ENCODE results near the gene PDILT. TPM values are rescaled to one million over a fixed set of nuclear protein-coding genes. Genes with fewer than 3 reads are reported as not detected.

PDILT gene
- total and polyA plus RNA-seq, 3 experiments from 2014 or later, result not detected

DNA sequence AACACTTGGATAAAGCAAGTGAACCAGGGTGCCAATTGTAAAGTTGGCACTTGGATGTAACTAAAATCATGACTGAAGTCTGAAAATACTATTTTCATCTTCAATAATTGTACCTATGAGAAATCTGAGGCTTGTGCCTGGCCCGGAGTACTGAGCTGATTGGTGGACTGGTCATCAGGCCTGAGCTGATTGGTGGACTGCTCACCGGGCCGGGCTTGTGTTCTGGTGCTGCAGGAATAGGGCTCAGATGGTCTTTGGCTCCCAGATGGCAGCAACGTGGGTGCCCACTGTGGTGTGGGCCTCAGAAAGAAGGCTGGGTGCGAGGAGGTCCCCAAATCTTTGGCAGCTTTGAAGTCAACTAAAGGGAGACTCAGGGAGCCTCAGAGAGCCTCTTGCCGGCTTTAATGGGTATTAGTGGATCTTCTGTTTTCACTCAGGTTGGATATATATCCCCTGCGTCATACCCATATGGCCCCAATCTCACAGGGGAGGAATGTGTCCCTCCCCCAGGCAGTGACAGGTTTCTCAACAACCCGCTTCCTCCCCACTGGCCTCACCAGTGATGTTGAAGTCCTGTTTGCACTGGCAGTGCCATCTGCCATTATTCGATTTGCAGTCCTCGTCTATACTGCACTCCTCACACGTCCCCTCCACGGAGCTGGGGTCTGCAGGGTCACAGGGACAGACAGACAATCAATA lies 56.7 kb downstream of the PDILT start:
- H3K27me3 ChIP-seq (ENCODE audit: insufficient read depth, low read length, poor library complexity, severe bottlenecking), result no peaks in the 10 kb centered on the region
- ChIA-PET POLR2A (no interaction called here), CTCF (no interaction called here)
- H3K4me3 ChIP-seq (ENCODE audit: low read length), result no peak overlapping the region
- H3K27ac ChIP-seq (ENCODE audit: low read depth, low read length), result no peak overlapping the region
- H3K27me3 Mint-ChIP-seq, result peaks cover 0 to 4% of the 10 kb centered on the region in 2 donors
- DNase-seq, result no peak
- no peaks in the 10 kb centered on the region for H3K9me3 ChIP-seq (ENCODE audit: low read length)
- no peaks in the 10 kb centered on the region for H3K4me1 Mint-ChIP-seq
- H3K4me1 ChIP-seq (ENCODE audit: insufficient read depth, low read length), result no peaks in the 10 kb centered on the region
- no peaks in the 10 kb centered on the region for H3K36me3 Mint-ChIP-seq
- H3K36me3 ChIP-seq (ENCODE audit: insufficient read depth, low read length), result no peaks in the 10 kb centered on the region
- no peaks in the 10 kb centered on the region for H3K9me3 Mint-ChIP-seq
- no peak overlapping the region for H3K4me3 Mint-ChIP-seq
- H3K27ac Mint-ChIP-seq, result no peak overlapping the region

DNA sequence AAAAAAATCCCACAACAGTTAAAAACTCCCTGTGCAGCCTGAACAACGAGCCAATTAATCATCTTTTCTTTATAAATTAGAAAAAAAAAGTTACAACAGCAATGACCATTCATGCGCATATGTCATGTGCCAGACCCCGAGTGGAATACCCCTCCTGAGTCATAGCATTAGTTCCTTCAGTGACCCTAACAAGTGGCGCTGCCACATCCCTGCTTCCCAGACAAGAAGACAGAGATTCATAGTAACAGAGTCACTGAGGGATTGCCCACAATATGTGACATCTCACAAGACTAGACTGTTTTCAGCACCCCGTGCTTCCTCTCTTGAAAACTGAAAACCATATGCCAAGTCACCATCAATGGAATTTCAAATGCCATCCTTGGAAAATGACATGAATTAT lies 59.9 kb downstream of the PDILT start:
- H3K27ac ChIP-seq (ENCODE audit: low read depth, low read length), result no peak overlapping the region
- H3K27me3 ChIP-seq (ENCODE audit: insufficient read depth, low read length, poor library complexity, severe bottlenecking), result no peaks in the 10 kb centered on the region
- no peak overlapping the region for H3K4me3 ChIP-seq (ENCODE audit: low read length)
- POLR2A ChIA-PET, result no interaction called here
- CTCF ChIA-PET, result no interaction called here
- no peaks in the 10 kb centered on the region for H3K9me3 ChIP-seq (ENCODE audit: low read length)
- no peak for DNase-seq
- Mint-ChIP-seq H3K36me3 (no peaks in the 10 kb centered on the region), H3K4me1 (no peaks in the 10 kb centered on the region), H3K4me3 (no peak overlapping the region), H3K9me3 (peaks cover 0 to 2% (median 0%) of the 10 kb centered on the region in 5 donors), H3K27me3 (no peaks in the 10 kb centered on the region), H3K27ac (no peak overlapping the region)
- H3K4me1 ChIP-seq (ENCODE audit: insufficient read depth, low read length), result no peaks in the 10 kb centered on the region
- H3K36me3 ChIP-seq (ENCODE audit: insufficient read depth, low read length), result no peaks in the 10 kb centered on the region

DNA sequence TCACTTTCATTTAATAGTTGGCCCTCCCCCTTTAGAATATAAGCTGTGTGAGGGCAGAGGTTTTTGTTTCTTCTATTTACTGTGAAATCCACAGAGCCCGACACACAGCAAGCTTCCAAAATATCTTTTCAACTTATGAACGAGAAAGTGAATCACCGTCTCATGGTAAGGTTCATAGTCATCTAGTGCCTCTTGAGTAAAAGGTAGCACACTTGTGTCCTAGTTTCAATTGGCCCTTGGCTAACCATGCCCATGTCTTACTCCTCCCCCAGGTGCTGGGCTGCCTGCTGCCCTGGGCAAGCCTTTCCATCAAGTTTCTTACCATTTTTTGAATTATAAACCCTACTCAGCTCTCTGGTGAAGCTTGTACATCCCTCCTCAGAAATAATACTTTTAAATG lies 64.8 kb downstream of the PDILT start:
- no peaks in the 10 kb centered on the region for H3K9me3 ChIP-seq (ENCODE audit: low read length)
- Mint-ChIP-seq H3K36me3 (no peaks in the 10 kb centered on the region), H3K4me3 (no peak overlapping the region), H3K9me3 (peaks cover 0 to 2% (median 0%) of the 10 kb centered on the region in 5 donors), H3K27me3 (peaks cover 4% of the 10 kb centered on the region in 2 donors), H3K27ac (no peak overlapping the region), H3K4me1 (no peaks in the 10 kb centered on the region)
- ChIA-PET POLR2A (no interaction called here), CTCF (no interaction called here)
- H3K27ac ChIP-seq (ENCODE audit: low read depth, low read length), result no peak overlapping the region
- H3K4me3 ChIP-seq (ENCODE audit: low read length), result no peak overlapping the region
- no peaks in the 10 kb centered on the region for H3K27me3 ChIP-seq (ENCODE audit: insufficient read depth, low read length, poor library complexity, severe bottlenecking)
- no peaks in the 10 kb centered on the region for H3K4me1 ChIP-seq (ENCODE audit: insufficient read depth, low read length)
- H3K36me3 ChIP-seq (ENCODE audit: insufficient read depth, low read length), result no peaks in the 10 kb centered on the region
- no peak for DNase-seq

DNA sequence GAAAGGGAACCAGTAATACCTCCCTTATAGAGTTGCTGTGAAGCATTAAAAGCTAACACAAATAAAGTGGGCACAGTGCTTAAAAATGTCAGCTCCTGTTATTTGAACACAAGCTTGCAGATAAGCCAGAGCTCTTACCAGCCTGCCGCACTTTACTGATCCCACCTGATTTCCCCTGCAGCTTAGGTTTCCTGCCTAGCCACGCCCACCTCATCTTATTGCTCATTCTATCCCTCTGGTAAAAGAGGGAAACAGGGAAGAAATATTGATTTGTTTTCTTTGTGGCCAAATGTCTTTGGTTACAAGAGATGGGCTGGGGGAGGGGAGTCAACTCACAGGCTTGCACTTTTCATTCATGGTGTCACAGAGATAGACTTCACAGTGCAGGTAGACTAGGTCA lies 67.6 kb downstream of the PDILT start:
- Histone ChIP-seq H3K27ac (ENCODE audit: low read depth, low read length) (no peak overlapping the region), H3K4me3 (ENCODE audit: low read length) (no peak overlapping the region), H3K9me3 (ENCODE audit: low read length) (no peaks in the 10 kb centered on the region), H3K36me3 (ENCODE audit: insufficient read depth, low read length) (no peaks in the 10 kb centered on the region), H3K4me1 (ENCODE audit: insufficient read depth, low read length) (no peaks in the 10 kb centered on the region), H3K27me3 (ENCODE audit: insufficient read depth, low read length, poor library complexity, severe bottlenecking) (no peaks in the 10 kb centered on the region)
- Mint-ChIP-seq H3K27me3 (peaks cover 4% of the 10 kb centered on the region in 2 donors), H3K9me3 (peaks cover 0 to 5% (median 0%) of the 10 kb centered on the region in 5 donors), H3K36me3 (no peaks in the 10 kb centered on the region), H3K4me3 (no peak overlapping the region), H3K27ac (no peak overlapping the region), H3K4me1 (no peaks in the 10 kb centered on the region)
- POLR2A ChIA-PET, result no interaction called here
- DNase-seq, result no peak
- CTCF ChIA-PET, result no interaction called here

DNA sequence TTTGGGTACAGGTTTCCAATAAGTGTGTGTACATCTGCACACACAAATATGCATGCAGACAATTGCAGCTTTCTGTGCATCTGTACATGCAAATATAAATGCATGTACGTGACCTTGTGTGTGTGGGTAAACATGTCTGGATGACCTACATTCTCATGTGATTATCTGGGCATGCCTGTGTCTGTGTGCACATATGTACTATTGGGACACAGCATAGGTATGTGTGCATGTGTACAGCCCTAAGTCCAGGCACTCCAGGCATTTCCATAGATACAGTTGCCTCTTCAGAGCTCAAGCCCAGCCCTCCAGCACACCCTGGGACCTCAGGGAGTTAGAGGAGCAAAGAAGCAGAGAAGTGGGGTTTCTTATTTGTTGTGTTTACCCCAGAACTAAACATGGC lies 70.1 kb downstream of the PDILT start:
- Histone ChIP-seq H3K27me3 (ENCODE audit: insufficient read depth, low read length, poor library complexity, severe bottlenecking) (no peaks in the 10 kb centered on the region), H3K27ac (ENCODE audit: low read depth, low read length) (no peak overlapping the region), H3K9me3 (ENCODE audit: low read length) (no peaks in the 10 kb centered on the region), H3K4me1 (ENCODE audit: insufficient read depth, low read length) (no peaks in the 10 kb centered on the region), H3K4me3 (ENCODE audit: low read length) (no peak overlapping the region), H3K36me3 (ENCODE audit: insufficient read depth, low read length) (no peaks in the 10 kb centered on the region)
- no peak overlapping the region for H3K4me3 Mint-ChIP-seq
- no peak overlapping the region for H3K27ac Mint-ChIP-seq
- POLR2A ChIA-PET, result no interaction called here
- peaks cover 4% of the 10 kb centered on the region in 2 donors for H3K27me3 Mint-ChIP-seq
- H3K9me3 Mint-ChIP-seq, result peaks cover 0 to 5% (median 0%) of the 10 kb centered on the region in 5 donors
- no peaks in the 10 kb centered on the region for H3K36me3 Mint-ChIP-seq
- CTCF ChIA-PET, result no interaction called here
- DNase-seq, result no peak
- no peaks in the 10 kb centered on the region for H3K4me1 Mint-ChIP-seq

DNA sequence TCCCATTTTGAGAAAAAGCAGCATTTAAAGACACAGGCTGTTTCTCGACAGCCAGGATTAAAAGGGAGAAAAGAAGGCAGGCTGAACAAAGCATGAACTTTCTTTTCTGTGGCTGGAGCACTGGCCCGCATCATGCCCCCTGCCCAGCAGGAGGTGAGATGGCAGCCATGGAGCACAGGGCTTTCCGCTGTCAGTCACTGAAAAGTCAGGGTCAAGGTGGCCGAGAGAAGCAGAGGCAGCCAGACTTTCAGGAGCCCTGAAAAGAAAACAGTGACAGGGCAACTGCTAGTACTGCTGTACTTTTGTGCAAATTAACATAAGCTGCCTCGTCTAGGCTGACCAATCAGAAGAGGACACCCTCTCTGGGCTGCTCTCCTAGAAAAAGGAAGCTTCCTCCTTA lies 71.4 kb downstream of the PDILT start:
- no peaks in the 10 kb centered on the region for H3K4me1 Mint-ChIP-seq
- peaks cover 0 to 4% (median 0%) of the 10 kb centered on the region in 5 donors for H3K9me3 Mint-ChIP-seq

DNA sequence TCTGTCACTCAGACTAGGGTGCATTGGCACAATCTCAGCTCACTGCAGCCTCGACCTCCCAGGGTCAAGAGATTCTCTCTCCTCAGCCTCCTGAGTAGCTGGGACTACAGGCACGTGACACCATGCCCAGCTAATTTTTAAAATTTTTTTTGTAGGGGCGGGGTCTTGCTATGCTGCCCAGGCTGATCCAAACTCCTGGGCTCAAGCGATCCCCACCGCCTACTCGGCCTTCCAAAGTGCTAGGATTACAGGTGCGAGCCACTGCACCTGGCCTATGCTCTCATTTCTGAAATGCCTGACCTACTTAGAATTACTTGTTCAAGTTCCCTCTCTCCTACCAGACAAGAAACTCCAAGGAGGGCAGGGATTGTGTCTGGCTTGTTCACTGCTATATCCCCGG lies 72.1 kb downstream of the PDILT start:
- Mint-ChIP-seq H3K4me3 (no peak overlapping the region), H3K27ac (no peak overlapping the region), H3K27me3 (no peaks in the 10 kb centered on the region), H3K9me3 (peaks cover 0 to 5% (median 0%) of the 10 kb centered on the region in 5 donors), H3K36me3 (no peaks in the 10 kb centered on the region), H3K4me1 (no peaks in the 10 kb centered on the region)
- CTCF ChIA-PET, result no interaction called here
- no peaks in the 10 kb centered on the region for H3K9me3 ChIP-seq (ENCODE audit: low read length)
- H3K4me1 ChIP-seq (ENCODE audit: insufficient read depth, low read length), result no peaks in the 10 kb centered on the region
- DNase-seq, result no peak
- no peak overlapping the region for H3K4me3 ChIP-seq (ENCODE audit: low read length)
- POLR2A ChIA-PET, result no interaction called here
- no peaks in the 10 kb centered on the region for H3K36me3 ChIP-seq (ENCODE audit: insufficient read depth, low read length)
- no peaks in the 10 kb centered on the region for H3K27me3 ChIP-seq (ENCODE audit: insufficient read depth, low read length, poor library complexity, severe bottlenecking)
- no peak overlapping the region for H3K27ac ChIP-seq (ENCODE audit: low read depth, low read length)

More for the DNA sequence above, 71.4 kb downstream of the PDILT start:
- no peaks in the 10 kb centered on the region for H3K36me3 ChIP-seq (ENCODE audit: insufficient read depth, low read length)
- H3K4me1 ChIP-seq (ENCODE audit: insufficient read depth, low read length), result no peaks in the 10 kb centered on the region
- H3K4me3 ChIP-seq (ENCODE audit: low read length), result no peak overlapping the region
- H3K36me3 Mint-ChIP-seq, result no peaks in the 10 kb centered on the region
- H3K4me3 Mint-ChIP-seq, result no peak overlapping the region
- ChIA-PET POLR2A (no interaction called here), CTCF (no interaction called here)
- H3K27me3 Mint-ChIP-seq, result peaks cover 0 to 2% of the 10 kb centered on the region in 2 donors
- DNase-seq, result no peak
- H3K27ac Mint-ChIP-seq, result no peak overlapping the region
- H3K9me3 ChIP-seq (ENCODE audit: low read length), result no peaks in the 10 kb centered on the region
- no peaks in the 10 kb centered on the region for H3K27me3 ChIP-seq (ENCODE audit: insufficient read depth, low read length, poor library complexity, severe bottlenecking)
- H3K27ac ChIP-seq (ENCODE audit: low read depth, low read length), result no peak overlapping the region

DNA sequence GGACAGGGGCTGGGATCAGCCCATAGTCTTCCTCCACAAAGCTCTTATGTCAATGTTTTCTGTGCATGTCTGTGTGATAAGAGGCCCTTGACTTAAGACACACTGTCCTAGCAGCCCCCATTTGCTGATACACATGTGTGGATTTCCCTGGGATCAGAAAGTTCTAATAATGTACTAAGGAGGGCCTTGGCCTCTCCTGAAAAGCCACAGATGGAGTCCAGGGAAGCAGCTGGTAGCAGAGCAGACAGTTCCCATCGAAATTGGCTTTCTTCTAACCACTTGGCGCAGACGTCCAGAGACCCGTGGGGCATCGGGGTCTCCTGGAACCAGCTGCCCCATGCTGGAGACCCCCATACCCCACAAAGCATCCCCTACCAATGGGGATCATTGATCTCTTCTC lies 72.9 kb downstream of the PDILT start:
- Mint-ChIP-seq H3K4me1 (no peaks in the 10 kb centered on the region), H3K9me3 (peaks cover 0 to 5% (median 0%) of the 10 kb centered on the region in 5 donors), H3K4me3 (no peak overlapping the region), H3K27me3 (no peaks in the 10 kb centered on the region), H3K27ac (no peak overlapping the region), H3K36me3 (no peaks in the 10 kb centered on the region)
- CTCF ChIA-PET, result no interaction called here
- Histone ChIP-seq H3K36me3 (ENCODE audit: insufficient read depth, low read length) (no peaks in the 10 kb centered on the region), H3K9me3 (ENCODE audit: low read length) (no peaks in the 10 kb centered on the region), H3K27me3 (ENCODE audit: insufficient read depth, low read length, poor library complexity, severe bottlenecking) (no peaks in the 10 kb centered on the region), H3K4me1 (ENCODE audit: insufficient read depth, low read length) (no peaks in the 10 kb centered on the region), H3K4me3 (ENCODE audit: low read length) (no peak overlapping the region), H3K27ac (ENCODE audit: low read depth, low read length) (no peak overlapping the region)
- no peak for DNase-seq
- POLR2A ChIA-PET, result no interaction called here
